Glomerular visceral epithelial cell (primary cell): Measurements from ENCODE around the gene LRP1B.

ENCODE experiments used
- DNase-seq: peaks from one replicate; pipeline ENCODE4 v3.0.0-alpha.2; 2016; ENCODE audit errors: extremely low spot score

LRP1B gene

DNA sequence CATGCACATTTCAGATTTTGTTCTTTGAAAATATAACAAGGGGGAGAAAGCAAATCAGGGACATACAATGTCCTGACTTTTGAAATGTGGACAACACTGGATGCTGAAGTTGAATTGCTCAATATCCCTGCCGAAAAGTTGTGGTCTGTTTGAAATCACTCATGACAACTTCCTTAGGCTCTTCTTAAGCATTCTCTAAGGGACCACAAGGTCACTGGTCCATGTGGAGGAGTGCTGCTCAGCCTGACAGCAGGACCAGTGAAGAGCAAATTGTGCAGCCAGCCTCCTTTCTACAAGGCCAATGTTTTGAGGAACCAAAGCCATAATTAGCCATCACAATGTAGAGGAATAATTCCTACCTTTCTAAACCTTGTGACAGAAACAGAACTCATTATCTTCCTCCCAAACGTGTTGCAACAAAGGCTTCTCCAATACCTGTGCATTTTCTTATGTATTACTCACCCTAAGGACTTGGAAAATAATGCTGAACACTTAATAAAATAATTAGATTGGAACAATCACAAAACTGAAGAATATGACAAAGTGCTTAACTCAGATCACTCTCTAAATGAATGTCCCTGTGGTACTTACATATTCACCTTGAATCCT, 1873.0 kb downstream of the LRP1B start:
- no peak for DNase-seq

DNA sequence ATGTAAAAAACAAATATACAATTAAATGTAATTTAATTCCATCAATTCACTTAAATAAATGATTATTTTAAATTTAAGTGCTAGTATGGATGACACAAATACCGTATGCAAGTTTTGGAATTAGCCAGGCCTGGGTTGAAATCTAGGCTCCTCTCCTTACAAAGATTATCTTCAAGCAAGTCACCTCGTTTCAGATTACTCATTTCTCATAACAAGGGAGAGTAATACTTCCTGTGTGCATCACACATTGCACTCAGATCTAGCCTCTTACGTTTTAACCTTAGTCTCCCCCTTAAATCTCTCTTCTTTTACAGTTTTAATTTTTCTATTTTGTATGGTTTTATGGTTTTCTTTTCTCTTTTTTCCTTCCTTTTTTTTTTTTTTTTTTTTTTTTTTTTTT, 1874.7 kb downstream of the LRP1B start:
- DNase-seq = no peak

DNA sequence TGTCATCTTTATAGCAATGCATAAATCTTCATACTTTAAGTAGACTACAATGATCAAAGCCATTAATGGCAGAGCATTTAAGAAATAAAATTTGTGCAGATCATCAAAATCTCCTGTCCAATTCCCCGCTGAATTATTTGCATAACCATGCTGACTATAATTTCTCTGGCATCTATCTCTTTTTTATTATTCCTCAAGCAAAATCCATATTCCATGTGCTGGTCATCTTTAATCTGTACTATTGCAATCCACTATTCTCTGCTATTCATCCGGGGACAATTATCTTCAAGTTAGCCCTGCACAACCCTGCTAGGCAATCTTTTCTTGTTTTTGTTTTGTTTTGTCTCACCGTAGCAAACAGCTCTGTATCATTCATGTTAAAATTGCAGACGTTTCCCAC, 1881.0 kb downstream of the LRP1B start:
- DNase-seq = no peak

DNA sequence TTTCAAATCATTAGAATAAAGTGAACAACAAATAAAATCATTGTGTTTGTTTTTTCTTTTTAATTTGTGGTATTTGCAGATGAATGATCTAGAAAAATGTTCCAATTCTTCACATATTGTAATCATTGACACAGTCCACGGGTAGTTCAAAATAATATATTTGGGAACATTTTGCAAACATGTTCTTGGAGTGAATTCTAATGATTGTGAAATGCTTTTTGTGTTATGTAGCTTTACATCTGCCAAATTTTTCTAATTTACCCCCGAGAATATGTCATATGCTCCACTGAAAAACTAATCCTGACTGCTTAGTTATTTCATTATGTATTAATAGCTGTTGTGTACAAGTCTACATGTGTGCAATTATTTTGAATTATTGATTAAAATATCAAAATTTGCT, 1882.2 kb downstream of the LRP1B start:
- DNase-seq = no peak

DNA sequence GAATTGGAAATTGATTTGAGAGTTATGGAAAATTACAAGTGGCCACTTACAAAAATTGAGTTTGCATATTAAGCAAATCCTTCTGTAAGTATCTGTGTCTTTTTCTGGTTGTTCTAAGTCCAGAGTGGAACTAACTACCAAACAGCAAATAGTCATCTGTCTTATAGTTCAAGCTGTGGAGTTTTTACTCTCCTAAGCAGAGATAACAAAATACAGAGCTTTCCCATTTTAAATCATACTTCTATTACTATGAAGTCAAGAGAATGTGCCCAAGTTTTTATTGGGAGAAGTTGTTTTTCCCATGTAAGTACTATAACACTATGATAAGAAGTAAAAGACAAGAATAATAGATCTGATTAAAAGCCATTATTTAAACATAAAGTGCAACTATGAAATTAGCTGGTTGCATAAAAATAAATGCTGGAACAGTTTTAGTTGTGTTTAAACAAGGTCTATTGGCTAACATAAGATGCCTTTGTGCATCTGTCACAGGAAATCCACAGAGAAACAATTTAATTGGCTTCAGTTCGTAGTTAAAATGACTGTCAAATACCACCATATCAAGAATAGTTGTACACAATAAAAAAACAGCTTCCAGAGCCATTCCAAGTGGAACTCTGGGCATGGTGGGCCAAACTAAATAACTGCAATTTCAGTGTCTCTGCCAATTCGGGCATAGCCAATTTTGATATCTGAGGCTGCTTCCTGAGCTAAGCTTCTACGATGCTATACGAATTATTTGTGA, 1883.2 kb downstream of the LRP1B start:
- DNase-seq = no peak

DNA sequence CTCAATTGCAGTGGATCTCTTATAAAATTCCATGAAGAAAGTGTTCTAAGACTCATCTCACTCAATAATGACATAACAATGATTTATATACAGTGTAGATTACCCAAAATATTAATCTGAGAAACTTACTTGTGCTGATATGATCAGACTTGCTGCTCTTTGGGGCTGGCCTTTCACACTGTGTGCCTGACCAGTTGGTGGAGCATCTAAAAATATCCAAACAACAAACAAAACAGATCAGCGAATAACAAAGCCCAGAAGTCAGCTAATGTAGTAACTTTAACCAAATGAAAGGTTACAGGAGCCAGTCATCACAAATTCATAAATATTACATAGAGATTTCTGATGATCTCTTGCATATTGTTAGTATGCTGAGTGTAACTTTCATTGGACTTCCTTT, 1883.9 kb downstream of the LRP1B start:
- DNase-seq = no peak

DNA sequence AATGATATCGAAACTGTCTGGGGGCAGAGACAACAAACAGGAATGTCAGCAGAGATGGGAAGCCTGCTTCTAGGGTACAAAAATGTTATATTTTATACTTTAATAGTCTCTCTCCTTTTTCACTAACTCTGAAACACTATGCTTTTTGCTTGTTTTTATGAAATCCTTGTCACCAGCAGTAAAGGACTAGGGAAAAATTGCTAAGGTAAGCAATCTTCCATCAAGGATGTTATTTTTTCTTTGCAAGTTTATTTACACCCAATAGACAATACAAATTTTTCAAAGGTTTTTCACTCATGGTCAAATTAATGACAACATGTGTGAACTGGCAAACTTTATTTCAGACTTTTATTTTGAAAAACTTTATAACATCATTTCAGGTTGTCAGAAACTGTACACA, 1884.8 kb downstream of the LRP1B start:
- DNase-seq = no peak

DNA sequence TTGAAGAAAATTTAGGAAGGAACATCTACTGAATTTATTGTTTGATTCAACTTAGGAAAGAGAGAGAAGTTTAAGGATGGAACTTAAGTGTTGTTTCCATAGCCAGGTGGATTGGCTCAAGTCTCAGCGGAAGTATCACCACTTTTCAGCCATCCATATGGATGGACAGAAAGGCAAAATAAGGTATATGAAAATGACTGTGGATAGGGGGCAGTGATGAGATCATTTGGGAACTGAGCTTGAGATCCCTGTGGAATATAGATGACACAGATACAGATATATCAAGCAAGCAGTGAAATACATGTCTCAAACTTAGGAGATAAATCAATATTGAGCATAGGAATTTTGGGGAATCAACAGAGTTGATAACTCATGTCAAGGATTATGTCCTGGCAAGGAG, 1887.9 kb downstream of the LRP1B start:
- no peak for DNase-seq

DNA sequence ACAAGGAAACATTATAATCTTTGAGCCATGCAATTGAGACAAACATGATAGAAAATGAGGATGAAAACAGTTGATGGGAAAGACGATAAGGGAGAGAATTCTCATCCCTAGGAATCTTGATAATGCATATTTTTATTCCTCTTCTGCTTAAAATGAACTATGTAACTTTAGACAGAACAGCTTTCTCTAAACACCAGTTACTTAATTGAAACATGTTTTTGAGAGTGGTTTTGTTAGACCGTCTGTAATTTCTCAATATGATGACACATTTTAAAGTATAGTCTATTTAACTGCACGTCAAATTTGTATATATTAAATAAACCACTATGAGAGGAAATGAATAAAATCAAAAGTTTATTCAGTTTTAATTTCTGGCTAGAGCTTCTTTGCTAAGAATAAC, 1896.7 kb downstream of the LRP1B start:
- no peak for DNase-seq

DNA sequence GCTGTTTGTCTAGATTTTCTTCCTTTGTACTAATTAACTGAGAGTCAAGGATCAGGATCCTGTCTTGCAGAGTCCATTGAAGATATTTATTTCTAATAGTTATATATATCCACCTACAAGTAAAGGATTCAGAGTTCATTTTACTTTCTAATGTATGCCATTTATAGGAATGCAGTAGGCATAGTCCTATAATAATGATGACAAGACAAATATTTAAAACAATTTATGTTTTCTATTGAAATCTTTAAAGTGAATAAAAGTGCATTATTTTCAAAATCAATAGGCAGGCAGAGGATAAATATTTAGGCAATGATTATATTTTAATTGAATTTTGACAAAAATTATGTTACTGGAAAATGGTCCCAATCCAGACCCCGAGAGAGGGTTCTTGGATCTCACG, 1919.9 kb downstream of the LRP1B start:
- DNase-seq = no peak

DNA sequence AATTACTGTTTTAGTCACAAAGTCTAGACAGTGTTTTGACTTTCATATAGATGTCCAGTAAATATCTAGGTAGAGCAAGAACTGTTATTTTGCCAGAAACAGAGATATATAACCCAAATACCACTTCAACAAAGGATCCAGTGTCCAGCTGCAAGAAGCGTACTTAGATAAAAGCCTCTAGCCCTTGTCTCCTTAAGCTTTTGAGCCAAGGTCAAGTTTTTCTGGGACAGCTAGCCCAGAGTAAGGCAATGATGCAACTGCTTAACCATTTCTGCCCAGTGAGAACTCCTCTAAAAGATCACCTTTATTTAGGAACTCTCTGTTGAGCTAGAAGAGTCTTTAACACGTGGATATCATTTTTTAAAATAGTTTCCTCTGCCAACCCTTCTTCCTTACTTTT, 1925.7 kb downstream of the LRP1B start:
- DNase-seq = no peak

DNA sequence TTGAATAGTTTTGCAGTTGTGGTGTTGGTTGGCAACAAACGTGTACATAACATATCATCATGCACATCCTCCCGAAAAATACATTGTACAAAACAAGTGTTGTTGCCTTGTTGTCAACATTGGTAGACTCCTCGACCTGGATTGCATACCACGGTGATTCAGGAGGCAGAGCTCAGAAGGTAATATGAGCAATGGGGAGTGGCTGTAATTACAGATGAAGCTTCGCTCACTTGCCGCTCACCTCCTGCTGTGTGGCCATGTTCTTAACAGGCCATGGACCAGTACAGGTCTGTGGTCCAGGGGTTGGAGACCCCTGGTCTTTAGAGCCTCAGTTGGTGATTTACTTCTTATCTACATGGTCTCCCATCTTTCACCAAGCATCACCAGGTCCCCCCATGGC, 1927.5 kb downstream of the LRP1B start:
- no peak for DNase-seq

DNA sequence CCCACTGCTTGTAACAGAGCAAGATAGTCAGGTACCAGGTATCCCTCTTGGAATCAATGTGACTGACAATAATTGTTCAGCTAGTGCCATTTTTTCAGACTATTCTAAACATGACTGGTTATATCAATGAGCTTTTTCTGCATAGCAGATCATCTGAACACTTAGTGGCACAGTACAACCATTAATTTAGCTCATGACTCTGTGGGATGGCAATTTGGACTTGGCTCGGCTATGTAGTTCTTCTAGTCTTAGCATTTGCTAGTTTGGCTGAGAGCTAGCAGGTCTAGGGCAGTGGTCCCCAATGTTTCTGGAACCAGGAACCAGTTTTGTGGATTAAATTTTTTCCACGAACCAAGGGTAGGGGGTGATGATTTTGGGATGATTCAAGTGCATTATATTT, 1929.2 kb downstream of the LRP1B start:
- no peak for DNase-seq

DNA sequence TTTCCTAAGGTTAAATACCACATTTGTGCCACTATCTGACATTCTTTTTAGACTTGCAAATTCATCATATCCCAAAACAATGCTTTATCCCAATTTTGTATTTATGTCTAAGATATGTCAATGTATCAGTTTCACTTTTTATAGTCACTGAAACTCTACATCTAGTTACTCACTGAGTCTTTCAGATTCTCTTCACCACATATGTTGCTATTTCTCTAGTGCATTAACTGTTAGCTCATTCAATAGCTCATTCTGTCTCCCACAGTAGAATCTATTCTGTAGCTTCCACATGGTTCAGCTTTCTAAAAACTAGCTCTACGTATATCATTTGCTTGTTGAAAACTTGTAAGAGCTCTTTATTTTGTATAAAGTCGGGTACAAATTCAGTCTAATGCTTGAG, 1930.1 kb downstream of the LRP1B start:
- DNase-seq = no peak

DNA sequence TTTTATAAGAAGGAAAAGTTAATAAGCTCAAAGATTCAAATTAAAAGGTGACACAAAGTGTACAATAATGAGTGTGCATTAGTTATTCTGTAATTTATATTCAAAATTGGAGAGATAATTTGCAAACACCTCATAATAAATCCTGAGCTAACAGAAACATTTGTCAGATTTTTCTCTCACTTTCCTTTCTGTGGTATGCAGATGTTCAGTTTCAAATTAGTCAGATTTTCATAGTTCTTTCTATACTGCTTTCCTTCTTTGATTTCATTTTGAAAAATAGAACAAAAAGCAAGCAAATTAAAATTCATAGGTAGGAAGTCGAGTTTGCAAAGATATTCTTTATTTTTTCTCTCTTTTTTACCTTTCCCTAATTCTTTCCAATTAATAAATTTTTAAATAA, 1930.5 kb downstream of the LRP1B start:
- no peak for DNase-seq

DNA sequence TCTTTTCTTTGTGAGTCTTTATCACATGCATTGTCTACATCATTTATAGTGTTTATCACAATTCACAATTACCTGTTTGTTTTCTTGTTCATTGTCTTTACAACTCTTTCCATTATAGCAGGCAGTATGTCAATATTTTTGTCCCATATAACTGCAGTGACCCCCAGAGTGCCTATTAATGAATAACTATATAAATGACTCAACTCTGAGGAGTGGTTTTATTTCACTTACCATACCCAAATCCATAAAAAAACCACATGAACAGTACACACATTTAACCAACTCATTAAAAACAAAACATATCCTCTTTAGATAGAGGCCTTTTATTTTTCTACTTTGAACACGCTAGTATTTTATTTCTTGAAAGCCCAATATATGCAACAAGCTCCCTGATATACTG, 1931.5 kb downstream of the LRP1B start:
- peak; percentile 34 for DNase-seq

DNA sequence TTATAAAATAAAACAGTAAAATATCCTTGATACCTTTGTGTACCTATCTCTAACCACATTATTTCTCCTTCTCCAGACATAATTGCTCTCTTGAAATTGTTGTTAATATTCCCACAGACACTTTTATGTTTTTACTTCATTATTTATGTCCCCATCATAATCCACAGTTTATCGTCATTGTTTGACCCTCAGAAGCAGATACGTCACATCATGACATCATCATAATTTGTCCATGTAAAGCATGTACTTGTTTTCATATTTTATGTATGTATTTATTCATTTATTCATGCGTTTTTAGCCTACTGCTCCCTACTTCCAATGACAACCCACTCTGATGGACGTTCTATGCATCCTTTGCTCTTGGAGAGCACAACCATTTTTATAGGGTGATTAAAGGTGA, 1943.7 kb downstream of the LRP1B start:
- DNase-seq = no peak

DNA sequence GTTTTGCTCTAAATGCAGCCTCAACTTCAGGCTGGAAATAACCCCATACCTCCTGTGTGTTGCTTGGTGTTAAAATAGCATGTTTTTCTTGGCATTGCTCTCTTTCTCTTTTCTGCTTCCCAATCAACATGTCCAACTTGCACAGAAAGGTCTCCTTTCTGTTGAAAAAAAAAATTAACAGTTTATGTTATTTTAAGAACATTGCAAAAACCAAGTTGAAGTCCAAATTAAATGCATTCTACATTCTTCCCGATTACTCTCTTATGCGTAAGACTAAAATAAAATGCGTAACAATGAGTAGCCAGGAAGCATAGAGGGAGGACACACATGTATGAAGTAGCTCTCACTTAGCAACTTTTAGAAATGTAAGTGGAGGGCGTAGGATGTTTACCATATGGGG, 1944.5 kb downstream of the LRP1B start:
- DNase-seq = no peak

DNA sequence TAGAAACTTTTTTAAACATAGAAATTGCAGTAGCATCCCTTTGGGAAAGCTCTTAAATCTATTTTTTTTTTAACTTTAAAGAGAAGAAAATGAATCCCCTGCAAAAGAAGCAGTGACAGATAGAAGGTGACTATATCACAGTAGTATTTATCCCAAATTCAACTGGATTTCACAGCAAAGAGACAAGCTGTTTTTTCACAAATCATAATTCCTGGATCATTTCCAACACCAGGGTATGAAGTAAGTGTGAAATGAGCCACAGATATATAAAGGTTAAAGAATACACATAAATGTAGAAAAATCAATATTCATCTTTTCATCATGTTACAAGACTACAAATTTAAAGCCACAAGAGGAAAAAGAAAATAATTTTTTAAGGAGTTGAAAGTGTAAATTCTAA, 1945.7 kb downstream of the LRP1B start:
- DNase-seq = no peak

DNA sequence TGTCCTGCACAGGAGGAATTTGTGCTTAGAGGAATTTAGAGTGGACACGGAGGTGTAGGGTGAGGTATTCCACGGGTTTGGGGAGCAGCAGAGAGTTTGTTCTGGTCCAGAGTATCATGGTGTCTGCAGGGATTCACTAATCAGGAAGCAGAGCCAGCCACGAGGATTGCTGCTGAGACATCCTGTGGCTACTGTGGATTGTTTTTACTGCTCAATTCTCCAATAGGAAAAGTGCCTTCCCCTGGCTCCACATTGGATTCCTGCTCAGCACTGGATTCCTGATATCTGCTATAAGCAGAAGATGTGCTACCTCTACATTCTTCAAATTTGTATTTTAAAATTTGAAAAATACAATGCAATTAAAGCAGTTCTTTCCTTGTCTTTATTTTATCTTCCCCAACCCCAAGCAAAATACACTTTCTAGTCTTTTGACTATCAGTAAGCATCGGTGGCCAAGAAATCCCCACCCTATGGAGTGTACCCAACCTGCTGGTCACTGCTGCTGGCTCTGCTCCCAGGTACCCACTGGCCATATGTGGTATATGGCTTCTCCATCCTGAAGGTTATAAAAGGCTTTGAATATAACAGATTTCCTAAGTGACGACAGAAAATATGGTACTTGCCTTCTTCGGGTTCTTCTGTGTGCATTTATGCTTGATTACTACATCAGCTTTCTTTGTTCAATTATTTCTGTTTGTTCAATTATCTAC, 1947.6 kb downstream of the LRP1B start:
- no peak for DNase-seq
